GM19467 (cell line): ENCODE data around the gene TMIGD3.

Source experiments
- ATAC-seq: cut with Tn5 transposase; IDR thresholded peaks from one replicate; pipeline ENCODE4 v1.9.1; 2021; ENCODE audit warnings: mild to moderate bottlenecking, moderate library complexity; ENCODE audit not compliant: unreplicated experiment

The TMIGD3 gene

DNA sequence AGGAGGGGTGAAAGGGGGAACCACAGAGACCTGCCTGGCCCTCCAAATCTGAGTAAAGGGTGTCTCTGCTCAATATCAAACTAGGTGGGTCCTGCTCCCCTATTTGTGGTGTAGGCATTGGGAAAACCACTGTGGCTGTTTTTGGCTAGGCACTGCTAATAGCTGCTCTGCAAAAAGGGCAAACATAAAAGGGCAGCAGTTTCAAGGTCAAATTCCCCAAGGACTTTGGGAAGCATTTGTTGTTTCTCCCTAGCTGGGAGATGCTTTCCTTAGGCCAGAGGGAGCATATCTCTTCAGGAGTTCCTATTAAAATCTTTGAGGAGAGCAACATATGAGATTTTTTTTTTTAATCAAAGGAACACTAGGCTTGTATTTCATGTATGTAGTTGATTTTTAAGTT lies 27.2 kb downstream of the TMIGD3 start:
- ATAC-seq, result no peak

DNA sequence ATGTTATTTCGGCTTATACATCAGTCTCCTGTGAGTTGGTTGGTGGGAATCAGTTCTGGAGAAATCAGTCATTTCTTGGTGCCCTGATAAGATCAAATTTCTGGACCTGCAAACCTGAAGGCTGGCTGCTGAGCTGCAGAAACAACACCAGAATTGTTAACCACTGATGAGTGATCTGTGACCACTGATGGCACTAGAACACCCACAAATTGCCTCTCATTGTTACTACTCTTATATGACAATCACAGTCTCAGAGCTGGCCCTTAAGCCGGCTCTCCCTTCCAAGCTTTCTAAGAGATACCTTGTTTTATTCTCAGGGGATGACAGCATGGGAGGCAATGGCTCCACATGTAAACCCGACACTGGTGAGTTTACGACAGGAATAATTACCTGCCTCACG lies 27.7 kb downstream of the TMIGD3 start:
- no peak for ATAC-seq

DNA sequence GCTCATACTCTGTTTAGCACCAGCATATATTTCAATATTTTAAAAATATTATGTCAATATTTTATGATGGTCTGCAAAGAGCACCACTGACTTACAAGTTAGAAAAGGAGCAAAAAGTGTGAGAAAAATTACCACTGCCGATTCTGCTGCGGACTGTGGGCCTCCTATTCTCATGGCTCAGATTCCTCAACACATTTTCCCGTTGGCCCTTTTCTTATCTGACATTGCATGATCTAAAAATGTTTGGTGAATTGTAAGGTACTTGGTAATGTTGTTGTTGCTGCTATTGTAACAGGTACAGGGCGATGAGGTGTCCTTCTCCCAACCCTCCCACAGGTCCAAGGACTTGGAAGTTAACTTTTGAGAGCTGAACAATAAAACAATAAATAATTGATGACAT lies 28.9 kb downstream of the TMIGD3 start:
- ATAC-seq, result no peak

DNA sequence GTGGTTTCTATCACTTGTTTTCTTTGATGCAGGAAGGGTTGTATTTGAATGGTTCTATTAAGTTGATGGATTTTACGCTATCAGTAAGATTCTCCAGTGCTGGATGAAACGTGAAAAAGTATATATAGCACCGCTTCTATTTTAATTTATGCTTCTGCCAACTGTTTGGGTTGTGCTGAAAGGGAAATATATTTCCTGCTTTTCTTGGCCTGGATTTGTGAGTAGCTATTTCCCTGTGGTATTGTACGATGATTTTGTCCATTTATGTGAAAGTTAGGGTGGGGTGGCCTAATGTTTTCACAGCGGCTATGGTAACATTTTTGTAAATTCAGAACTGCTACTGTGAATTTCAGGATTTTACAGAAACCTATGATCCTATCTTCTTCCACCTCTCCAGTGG lies 29.3 kb downstream of the TMIGD3 start:
- no peak for ATAC-seq

DNA sequence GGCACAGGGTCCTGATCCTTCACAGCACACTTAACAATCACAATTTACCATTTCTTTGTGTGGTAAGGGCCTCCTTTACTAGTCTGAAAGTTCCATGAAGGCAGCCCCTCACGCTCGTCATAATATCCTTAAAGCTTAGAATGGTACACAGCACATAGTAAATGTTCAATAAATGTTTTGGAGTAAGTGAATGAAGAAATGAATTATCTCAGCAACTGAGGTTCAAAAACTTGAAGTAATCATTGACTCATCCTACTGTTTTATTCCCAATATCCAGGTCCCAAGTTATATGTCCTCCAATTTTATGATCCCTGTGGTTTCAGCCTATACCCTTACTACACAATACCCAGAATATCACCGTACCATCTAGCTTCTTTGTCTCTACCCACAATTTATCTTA lies 31.9 kb downstream of the TMIGD3 start:
- ATAC-seq, result no peak

DNA sequence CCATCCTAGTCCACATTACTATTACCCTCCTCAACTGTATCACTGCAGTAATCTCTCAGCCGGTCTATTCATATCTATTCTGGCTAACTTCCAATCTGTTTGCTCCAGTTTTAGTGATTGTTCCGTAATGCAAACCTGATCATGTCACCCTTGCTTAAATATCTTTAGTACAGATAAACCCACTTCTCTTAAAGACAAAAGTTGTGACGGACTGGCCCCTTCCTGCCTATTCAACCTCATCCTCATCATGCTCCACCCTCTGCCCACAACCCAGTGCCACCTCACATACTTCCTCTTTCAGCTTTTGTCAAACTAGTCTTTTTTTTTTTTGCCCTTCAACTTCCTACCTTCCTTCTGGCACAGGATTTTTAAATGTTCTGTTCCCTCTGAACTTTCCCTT lies 32.4 kb downstream of the TMIGD3 start:
- ATAC-seq, result no peak

DNA sequence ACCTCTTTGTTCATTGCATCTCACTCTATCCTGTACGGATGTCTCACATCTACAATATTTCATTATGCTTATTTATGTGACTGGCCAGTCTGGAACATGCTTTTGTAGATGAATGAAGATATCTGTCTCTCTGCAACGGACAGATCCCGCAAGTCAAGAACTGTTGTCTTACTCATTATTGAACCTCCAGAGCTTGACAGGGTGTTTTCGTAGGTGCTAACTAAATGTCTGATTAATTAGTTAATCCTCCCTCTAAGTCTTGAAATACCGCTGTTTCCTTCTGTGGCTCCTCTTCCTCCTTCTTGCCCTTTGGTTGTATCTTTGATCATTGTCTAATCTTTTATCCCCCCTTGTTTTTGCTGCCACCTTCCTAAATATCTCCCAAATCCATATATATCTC lies 32.8 kb downstream of the TMIGD3 start:
- no peak for ATAC-seq

DNA sequence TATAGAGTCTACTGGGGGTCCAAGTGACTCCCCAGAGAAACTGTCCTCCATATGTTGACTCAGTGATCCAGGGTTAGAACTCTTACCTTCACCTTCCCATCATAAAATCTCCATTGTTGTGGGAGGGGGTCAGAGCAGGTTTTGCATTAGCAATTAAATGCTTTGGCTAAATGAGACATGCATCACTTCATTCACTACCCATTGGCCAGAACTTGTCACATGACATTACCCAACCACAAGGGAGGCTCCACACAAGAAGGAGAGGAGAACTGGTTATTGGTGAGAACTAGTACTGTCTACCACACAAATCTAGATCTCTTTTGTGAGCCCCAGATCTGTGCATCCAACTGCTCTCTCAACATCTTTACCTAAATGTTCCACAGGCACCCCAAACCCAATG lies 33.9 kb downstream of the TMIGD3 start:
- no peak for ATAC-seq

DNA sequence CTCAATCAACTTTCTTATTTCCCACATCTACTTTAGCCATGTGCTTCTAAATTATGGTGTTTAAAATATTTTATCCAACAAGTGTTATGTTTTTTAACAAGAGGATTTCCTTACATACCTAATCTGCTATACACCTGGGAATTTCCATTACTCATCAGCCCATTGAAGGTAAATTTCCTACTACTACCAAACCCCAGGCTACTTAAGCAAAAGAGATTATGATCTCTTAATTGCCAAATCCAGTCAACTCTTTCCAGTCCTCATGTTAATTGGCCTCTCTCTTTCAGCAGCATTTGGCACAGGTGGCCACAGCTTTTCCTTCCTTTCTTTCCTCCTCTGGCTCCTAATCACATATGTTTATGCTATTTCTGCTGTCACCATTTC lies 34.7 kb downstream of the TMIGD3 start:
- no peak for ATAC-seq

DNA sequence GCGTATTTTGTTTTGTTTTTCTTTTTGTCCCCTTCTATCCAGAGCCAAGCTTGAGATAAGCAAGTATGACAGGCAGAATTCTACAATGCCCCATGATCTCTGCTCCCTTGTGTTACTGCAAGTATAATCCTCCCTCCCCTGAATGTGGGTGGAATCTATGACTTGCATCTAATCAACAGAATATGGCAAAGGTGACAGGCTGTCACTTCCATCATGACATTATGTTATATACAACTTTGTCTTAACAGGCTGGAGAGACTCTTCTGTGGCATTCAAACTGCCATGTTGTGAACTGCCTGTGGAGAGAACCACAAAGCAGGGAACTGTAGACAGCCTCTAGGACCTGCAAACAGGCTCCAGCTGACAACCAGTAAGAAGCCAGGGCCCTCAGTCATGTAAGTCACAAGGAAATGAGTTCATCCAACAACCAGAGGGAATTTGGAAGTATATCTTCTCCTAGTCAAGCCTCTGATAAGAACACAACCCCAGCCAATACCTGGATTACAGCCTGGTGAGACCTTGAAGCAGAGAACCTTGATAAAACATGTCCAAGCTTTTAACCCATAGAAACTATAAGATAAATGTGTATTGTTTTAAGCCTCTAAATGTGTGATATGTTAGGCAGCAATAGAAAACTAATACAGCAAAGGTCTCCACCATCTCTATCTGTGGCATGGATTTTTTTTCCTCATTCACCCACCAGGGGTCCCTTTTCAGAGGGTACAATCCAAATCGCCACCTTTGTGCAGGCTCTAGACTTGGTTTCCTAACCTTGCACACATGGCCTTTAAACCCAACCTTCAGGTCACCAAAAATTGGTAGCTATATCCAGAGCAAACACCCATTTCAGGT lies 35.3 kb downstream of the TMIGD3 start:
- ATAC-seq, result no peak

DNA sequence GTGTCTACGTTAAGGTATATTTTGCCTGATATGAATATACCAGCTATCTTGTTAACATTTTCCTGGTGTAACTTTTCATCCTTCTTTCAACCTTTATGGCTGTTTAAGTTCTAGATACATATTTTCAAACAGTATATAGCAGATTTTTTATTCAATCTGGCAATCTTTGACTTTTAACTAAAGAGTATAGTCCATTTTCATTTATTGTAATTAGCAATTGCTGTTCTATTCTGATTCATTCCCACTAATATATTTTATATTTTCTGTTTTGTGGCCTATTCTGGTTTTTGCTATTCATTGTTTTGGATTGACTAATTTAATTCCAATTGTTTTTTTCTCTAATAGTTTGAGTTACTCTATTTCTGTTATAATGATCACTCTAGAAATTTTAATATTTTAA lies 37.0 kb downstream of the TMIGD3 start:
- no peak for ATAC-seq

DNA sequence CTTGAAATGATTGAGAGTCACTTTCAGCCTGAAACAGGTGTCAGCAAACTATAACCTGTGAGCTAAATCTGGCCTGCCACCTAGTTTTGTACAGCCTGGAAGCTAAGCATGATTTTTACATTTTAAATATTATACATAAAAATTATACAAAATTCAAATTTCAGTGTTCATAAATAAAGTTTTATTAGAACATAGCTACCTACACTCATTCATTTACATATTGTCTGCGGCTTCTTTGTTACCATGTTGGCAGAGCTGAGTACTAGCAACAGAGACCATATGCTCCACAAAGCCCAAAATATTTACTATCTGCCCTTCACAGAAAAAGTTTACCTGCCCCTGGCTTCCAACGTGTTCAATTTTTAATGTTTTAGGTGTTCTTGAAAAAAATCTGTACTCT lies 37.7 kb downstream of the TMIGD3 start:
- ATAC-seq, result no peak

DNA sequence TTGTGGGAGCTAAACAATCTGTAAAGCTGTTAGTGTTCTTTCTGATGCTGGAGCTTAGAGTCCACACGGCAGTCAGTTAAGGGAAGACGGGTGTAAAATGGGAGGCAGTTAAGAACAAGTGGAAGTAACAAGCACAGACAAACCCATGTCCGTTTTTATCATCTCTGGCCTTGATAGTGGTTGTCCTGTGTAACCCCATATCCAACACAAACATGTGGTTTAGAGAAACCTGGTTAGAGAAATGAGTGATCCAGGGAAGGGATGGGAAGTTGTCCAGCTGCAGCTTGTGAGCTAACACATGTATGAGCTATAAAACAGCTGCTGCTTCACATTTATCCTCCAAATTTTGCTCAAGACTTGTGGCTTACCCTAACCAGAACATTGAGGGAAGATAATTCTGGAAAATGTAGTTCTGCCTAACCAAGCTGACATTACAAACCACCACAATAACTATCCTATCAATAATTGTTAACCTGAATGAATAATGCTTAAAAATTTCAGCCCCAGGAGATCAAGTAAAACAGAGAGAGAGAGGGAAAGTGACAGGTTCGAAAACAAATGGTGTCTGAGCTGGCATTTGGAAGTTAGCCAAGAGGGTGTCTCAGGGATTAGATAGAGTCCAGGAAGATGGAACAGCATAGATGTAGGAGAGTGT lies 40.3 kb downstream of the TMIGD3 start:
- ATAC-seq, result no peak

DNA sequence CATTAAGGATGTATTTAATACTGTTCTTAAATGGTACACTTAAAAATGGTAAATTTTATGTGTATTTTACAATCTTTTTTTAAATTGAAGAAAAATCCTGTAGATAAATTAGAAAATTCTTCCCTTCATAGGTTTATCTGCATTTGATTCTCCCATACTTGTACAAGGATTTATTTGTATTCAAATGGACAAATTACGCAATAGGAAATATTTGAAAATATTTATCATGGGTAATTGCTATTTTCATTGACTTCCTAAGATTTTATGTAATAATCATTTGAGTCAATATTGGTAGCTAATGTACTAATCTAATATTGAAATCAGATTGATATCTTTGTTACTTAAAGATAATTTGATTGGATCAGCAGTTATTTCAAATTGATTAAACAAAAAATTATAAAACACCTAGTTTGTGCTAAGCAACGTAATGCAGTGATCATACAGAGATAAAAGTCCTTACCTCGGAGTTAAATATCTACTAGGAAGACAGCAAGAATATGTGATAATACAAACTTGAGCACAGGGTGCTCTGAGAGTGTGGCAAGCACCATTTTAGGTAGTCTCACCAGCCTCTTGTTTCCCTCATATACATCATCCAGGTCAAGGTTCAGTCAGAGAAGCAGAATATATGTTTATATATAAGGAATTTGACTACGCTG lies 40.9 kb downstream of the TMIGD3 start:
- no peak for ATAC-seq

DNA sequence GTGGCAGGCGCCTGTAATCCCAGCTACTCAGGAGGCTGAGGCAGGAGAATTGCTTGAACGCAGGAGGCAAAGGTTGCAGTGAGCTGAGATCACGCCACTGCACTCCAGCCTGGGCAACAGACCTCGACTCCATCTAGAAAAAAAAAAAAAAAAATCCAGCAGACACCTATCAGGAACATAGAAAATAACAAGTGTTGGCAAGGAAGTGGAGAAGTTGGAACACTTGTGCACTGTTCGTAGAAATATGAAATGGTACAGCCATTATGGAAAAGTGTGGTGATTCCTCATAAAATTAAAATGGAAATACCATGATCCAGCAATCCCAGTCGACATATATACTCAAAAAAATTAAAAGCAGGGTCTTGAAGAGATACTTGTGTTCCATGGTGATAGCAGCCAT lies 41.7 kb downstream of the TMIGD3 start:
- ATAC-seq, result no peak

DNA sequence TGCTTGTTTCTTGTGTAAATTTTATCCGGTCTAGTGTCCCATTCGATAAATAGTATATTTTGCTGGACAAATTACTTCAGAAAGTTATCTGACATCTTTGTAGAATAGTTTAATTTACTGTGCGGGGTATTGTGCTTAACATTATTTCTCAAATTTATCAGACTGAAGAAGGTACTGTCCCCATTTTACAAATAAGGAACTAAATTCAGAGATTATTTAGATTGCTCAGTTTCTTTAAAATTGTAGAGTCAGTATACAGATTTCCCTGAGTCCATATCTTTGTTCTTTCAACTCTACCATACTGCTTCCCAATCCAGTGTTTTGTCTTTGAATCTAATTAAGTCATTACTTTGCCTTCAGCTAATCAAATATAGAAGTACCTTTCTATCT lies 47.8 kb downstream of the TMIGD3 start:
- ATAC-seq, result no peak

DNA sequence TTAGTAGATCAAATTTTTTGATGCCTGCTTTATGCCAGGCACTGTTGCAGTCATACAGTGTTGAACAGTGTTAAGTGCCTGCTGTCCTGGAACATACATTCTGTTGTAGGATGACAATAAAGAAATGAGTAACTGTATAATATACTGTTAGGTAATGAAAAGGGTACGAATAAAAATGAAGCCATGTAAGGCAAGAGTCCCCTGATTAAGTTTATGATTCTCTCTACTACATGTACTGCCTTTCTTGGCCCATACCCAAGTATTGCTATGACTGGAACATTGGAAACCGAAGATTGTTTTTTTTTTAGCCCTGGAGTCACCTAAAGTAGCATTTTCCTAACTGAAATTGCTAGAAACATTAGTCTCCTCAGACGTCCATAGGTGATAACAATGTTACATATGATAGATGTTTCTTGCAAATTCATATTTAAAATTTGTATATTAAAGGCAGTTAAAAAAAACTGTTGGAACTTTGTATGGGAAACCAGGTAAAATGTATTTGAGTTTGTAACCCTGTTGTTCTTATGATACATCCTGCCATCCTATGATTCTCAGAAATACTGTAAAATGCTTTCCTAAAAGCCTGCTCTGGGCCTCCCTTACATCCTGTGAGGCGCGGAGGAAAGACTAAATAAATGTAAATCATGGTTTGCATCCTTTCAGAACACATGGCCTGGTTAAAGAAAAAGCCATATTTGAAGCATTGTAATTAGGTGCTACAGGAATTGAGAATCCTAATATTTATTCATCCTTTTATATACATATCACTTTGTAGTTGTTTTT lies 48.4 kb downstream of the TMIGD3 start:
- no peak for ATAC-seq

DNA sequence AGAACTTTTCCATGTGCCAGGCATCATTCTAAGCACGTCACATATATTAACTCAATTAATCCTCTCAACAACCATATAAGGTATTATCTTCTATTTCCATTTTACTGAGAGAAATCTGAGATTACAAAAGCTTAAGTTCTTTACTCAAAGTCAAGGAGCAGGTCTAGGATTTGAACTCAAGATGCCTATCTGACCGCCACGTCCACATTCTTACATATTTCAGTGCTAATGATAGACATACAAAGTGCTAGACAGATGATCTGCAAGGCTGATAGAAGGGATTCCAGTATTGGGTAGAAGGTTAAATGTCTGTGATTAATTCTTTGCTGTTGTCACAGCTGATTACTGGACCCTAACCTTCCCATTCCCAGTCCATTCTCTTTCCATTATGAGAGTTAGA lies 49.7 kb downstream of the TMIGD3 start:
- no peak for ATAC-seq

DNA sequence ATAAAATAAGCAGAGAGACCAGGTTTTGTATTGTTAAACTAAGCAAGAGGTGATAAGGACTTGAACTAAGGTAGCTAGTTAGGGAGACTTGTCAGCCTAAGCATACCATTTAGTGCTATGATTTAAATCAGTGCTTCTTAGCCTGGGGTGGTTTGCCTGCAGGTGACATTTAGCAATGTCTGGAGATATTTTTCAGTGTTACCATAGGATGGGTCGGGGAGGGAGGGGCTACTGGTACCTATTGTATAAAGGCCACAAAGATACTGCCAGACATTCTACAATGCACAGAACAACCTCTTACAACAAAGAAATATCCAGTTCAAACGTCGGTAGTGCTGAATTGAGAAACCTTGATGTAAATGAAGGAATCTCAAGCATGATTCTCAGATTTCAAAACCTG lies 50.9 kb downstream of the TMIGD3 start:
- no peak for ATAC-seq

DNA sequence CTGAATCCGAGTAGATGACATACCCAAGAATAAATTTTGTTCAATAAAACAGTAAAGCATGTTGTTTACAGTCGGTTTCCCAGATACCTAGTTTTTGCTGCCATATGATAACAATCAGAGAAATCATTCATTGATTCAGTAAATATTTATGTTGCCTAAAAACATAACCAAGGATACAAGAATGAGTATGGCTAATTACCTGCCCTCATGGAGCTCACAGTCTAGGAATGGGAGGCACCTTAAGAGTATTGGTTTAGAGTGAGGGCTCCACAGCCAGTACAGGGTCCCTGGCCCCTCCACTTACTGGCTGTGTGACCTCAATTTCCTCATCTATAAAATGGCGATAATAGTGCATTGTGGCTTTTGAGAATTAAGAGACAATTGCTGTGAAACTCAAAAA lies 53.2 kb downstream of the TMIGD3 start:
- ATAC-seq, result no peak

DNA sequence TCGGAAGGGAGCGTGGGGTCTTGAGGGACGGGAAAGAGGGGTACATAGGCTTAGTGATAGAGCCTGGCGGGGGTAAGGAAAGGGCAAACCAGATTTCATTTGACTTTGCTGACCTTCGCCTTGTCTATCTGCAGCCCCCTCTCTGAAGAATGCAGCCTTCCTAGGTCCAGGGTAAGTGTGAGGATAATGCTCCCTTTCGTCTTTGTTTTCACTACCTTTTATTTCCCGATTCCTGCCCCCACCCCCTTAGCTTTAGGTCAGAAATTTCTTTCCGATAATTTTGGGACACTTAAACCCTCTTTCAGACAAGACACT lies 53.8 kb downstream of the TMIGD3 start:
- ATAC-seq, result no peak
